ENCODE results near the gene VIT. TPM values are rescaled to one million over a fixed set of nuclear protein-coding genes. Genes with fewer than 3 reads are reported as not detected.
"Not testable (repeated sequence)": the region's sequence is repeated elsewhere in the genome, so short reads cannot be mapped to it uniquely, and the experiment has no call there.

The VIT gene
- total RNA-seq, 4 donors from 2014 or later = 21.3 to 42.7 (median 28.9) TPM

GRCh38 chr2:36820942-36821605 is 124.6 kb downstream of the VIT start:
- H3K4me1 ChIP-seq = no peaks in the 10 kb centered on the region
- H3K27ac ChIP-seq = no peak overlapping the region
- H3K9me3 ChIP-seq = no peaks in the 10 kb centered on the region
- no peaks in the 10 kb centered on the region for H3K36me3 ChIP-seq
- peaks cover 7% of the 10 kb centered on the region for H3K27me3 ChIP-seq
- 79 to 82% methylated on average over 4 to 7 of the region's 7 CpGs for WGBS, 2 donors (ENCODE audit: low coverage in 1 of 2)
- ATAC-seq = no peak
- no peak for TF ChIP-seq CTCF (IDR thresholded peaks at IDR 0.05)
- TF ChIP-seq POLR2A (IDR thresholded peaks at IDR 0.05) = no peak
- TF ChIP-seq POLR2AphosphoS5 (IDR thresholded peaks at IDR 0.05) = no peak
- TF ChIP-seq EP300 (IDR thresholded peaks at IDR 0.05) = no peak
- no peak overlapping the region for H3K4me3 ChIP-seq

GRCh38 chr2:36823862-36824261 is 127.4 kb downstream of the VIT start:
- no peaks in the 10 kb centered on the region for H3K4me1 ChIP-seq
- ATAC-seq = no peak
- no peaks in the 10 kb centered on the region for H3K9me3 ChIP-seq
- H3K4me3 ChIP-seq = no peak overlapping the region
- no peaks in the 10 kb centered on the region for H3K36me3 ChIP-seq
- TF ChIP-seq POLR2A (IDR thresholded peaks at IDR 0.05) (no peak), CTCF (IDR thresholded peaks at IDR 0.05) (no peak), POLR2AphosphoS5 (IDR thresholded peaks at IDR 0.05) (no peak)
- H3K27ac ChIP-seq = no peak overlapping the region
- WGBS, 2 donors (ENCODE audit: low coverage in 1 of 2) = 70 to 73% methylated on average over 3 to 6 of the region's 10 CpGs
- peaks cover 7% of the 10 kb centered on the region for H3K27me3 ChIP-seq

- Histone ChIP-seq H3K9me3 (no peaks in the 10 kb centered on the region), H3K36me3 (no peaks in the 10 kb centered on the region), H3K4me1 (no peaks in the 10 kb centered on the region), H3K27me3 (peaks cover 7% of the 10 kb centered on the region), H3K4me3 (no peak overlapping the region), H3K27ac (no peak overlapping the region)
- WGBS, 2 donors (ENCODE audit: low coverage in 1 of 2) = 45 to 57% methylated on average over 4 to 7 of the region's 7 CpGs
- no peak for ATAC-seq
- TF ChIP-seq CTCF (IDR thresholded peaks at IDR 0.05) = no peak
- TF ChIP-seq POLR2AphosphoS5 (IDR thresholded peaks at IDR 0.05) = no peak
- TF ChIP-seq EP300 (IDR thresholded peaks at IDR 0.05) = no peak
- TF ChIP-seq POLR2A (IDR thresholded peaks at IDR 0.05) = no peak
Observed at GRCh38 chr2:36824273-36824672, 127.8 kb downstream of the VIT start.

- H3K9me3 ChIP-seq, H3K27ac ChIP-seq, H3K4me3 ChIP-seq, H3K4me1 ChIP-seq, ATAC-seq, H3K27me3 ChIP-seq, H3K36me3 ChIP-seq: not testable (repeated sequence)
- WGBS, 2 donors (ENCODE audit: low coverage in 1 of 2) = 40 to 69% methylated on average over 1 to 2 of the region's 2 CpGs
Observed at GRCh38 chr2:36824683-36825082, 128.2 kb downstream of the VIT start.

GRCh38 chr2:36831185-36831584 is 134.7 kb downstream of the VIT start:
- WGBS, 2 donors (ENCODE audit: low coverage in 1 of 2) = 60 to 63% methylated on average over 1 of the region's 1 CpG

More at GRCh38 chr2:36831185-36831584, 134.7 kb downstream of the VIT start:
- Histone ChIP-seq H3K4me3 (no peak overlapping the region), H3K27ac (no peak overlapping the region), H3K27me3 (no peaks in the 10 kb centered on the region), H3K36me3 (no peaks in the 10 kb centered on the region), H3K4me1 (no peaks in the 10 kb centered on the region), H3K9me3 (no peaks in the 10 kb centered on the region)
- TF ChIP-seq POLR2AphosphoS5 (IDR thresholded peaks at IDR 0.05) = no peak
- TF ChIP-seq EP300 (IDR thresholded peaks at IDR 0.05) = no peak
- TF ChIP-seq CTCF (IDR thresholded peaks at IDR 0.05) = no peak
- no peak for TF ChIP-seq POLR2A (IDR thresholded peaks at IDR 0.05)
- no peak for ATAC-seq
